Epithelial cell of prostate (primary cell): ENCODE measurements around the gene TCF4.
A peak's percentile ranks its signal among the peaks of the same experiment; 100 is the strongest.

Experiments
- DNase-seq: peaks from one replicate; pipeline ENCODE4 v3.0.0-alpha.2; 2011; ENCODE audit warnings: low read depth, low spot score
- H3K27ac ChIP-seq: fragments of 450-650 bp; 2 replicates; pipeline ENCODE4 v1.5.1; 2017; ENCODE audit warnings: mild to moderate bottlenecking

The TCF4 gene

GRCh38 chr18:55449412-55450140 lies 138.4 kb downstream of the TCF4 start:
- H3K27ac ChIP-seq = no peak overlapping the region
- DNase-seq = no peak

DNA sequence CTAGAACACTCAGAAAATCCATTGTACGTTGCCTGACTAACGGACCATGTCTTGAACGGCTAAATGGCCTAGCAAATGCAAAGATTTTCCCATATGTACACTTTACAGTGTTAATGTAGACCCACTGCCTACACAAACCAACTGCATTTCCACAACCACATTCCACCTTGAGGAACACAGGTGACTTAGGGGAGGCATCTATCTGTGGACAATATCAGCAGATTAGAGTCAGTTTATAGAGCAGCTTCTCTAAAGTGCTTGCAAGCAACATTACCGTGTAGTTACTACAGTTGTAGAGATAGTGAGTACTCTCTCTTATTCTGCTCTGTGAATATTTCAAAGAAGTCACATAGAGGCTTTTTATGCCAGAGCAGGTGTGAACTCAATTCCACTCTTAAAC lies 139.6 kb downstream of the TCF4 start:
- no peak for DNase-seq
- no peak overlapping the region for H3K27ac ChIP-seq

GRCh38 chr18:55447672-55448018 lies 140.3 kb downstream of the TCF4 start:
- no peak overlapping the region for H3K27ac ChIP-seq
- DNase-seq = no peak

DNA sequence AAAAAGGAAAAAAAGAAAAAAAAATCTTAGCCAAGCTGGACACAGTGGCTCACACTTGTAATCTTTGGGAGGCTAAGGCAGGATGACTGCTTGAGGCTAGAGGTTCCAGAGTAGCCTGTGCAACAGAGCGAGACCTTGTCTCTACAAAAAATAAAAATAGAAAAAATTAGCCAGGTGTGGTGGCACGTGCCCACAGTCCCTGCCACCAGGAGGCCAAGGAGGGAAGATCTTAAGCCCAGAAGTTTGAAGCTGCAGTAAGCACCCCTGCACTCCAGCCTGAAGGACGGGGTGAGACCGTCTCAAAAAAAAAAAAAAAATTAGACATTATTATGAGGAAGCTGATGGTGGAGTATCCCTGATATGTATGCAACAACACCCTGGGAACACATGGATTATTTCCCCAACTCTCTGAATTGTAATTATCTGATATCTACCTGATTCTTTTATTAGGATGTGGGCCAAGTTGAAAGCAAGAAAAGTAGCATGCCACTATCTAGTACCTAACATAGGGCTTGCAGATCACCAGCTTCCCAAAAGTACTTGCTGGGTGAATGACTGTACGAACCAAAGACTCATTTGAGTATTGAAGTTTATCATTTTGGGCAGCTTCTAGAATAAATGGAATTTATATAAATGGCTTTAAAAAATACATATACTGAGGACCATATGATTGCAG lies 140.9 kb downstream of the TCF4 start:
- H3K27ac ChIP-seq = no peak overlapping the region
- DNase-seq = no peak

- no peak overlapping the region for H3K27ac ChIP-seq
- DNase-seq = no peak
These were observed 143.5 kb downstream of the TCF4 start for GRCh38 chr18:55444536-55444935.

DNA sequence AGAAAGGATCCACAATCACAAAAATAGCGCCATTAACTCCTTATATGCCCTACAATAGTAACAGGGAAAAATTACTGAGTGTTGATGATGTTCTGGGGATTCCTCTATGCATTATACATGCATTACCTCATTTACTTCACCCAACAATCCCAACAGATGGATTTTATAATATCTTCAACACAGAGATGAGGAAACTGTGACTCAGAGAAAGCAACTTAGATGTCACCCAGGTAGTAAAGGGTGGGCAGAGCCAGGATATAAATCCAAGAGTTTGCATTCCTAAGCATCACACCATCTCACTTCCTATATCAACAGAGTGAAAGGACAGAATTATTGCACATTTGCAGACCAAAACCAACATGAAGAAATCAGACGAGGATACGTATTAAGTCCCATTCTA lies 144.2 kb downstream of the TCF4 start:
- no peak overlapping the region for H3K27ac ChIP-seq
- DNase-seq = no peak

DNA sequence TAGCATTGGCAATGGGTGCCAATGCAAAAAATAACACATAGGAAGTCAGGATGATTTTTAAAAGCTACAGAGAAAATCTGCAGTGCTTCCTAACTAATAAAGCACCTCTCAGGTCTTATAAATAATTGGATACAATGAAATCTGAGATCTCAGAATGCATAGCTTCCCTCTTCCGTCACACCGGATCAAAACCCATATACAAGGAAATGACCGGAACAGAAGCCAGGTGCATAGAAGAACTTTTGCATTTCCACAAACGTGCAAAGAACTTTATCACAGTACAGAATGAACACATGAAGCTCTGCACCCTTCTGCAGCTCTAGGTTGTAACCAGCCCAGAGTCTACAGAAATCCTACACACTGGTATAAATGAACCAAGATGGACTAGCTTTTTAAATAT lies 145.4 kb downstream of the TCF4 start:
- no peak for DNase-seq
- H3K27ac ChIP-seq = no peak overlapping the region

DNA sequence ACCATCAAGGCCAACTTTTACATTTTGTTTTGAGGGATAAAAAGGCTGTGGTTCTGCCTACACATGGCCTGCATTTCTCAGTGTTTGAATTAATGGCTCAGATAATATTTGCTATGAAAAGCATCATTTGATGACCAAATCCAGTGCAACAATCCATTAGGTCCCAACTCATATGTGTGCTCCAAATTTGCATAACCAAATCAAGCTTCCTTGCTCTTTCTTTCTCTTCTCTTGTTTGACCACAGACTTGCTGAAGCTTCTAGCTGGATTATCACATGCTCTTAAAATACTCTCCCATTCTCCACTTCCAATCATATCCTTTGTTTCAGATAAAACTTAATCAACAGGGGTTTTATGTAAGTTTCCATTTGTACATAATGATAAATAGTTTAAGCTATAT lies 147.0 kb downstream of the TCF4 start:
- DNase-seq = no peak
- no peak overlapping the region for H3K27ac ChIP-seq

- no peak overlapping the region for H3K27ac ChIP-seq
- no peak for DNase-seq
These were observed 148.9 kb downstream of the TCF4 start for GRCh38 chr18:55439056-55439455.

- no peak for DNase-seq
- no peak overlapping the region for H3K27ac ChIP-seq
These were observed 152.4 kb downstream of the TCF4 start for GRCh38 chr18:55435592-55435991.

GRCh38 chr18:55433648-55434047 lies 154.3 kb downstream of the TCF4 start:
- H3K27ac ChIP-seq = no peak overlapping the region
- no peak for DNase-seq

DNA sequence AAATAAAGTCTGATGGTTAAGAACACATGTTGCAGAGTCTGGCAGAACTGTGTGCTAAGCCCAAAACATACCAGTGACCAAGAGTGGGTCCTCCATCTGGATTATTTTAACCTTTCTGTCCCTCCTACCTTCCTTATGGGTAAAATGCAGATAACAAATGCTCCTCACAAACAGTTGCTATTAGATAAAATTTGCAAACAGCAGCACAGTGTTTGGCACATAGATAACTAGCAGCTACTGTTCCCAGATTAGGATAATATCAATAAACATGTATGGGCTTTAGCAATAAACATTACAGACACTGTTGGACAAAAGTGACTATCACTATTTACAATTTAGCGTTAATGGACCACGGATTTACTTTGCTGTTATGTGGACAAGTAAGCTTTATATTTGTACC lies 154.9 kb downstream of the TCF4 start:
- DNase-seq = no peak
- H3K27ac ChIP-seq = no peak overlapping the region

DNA sequence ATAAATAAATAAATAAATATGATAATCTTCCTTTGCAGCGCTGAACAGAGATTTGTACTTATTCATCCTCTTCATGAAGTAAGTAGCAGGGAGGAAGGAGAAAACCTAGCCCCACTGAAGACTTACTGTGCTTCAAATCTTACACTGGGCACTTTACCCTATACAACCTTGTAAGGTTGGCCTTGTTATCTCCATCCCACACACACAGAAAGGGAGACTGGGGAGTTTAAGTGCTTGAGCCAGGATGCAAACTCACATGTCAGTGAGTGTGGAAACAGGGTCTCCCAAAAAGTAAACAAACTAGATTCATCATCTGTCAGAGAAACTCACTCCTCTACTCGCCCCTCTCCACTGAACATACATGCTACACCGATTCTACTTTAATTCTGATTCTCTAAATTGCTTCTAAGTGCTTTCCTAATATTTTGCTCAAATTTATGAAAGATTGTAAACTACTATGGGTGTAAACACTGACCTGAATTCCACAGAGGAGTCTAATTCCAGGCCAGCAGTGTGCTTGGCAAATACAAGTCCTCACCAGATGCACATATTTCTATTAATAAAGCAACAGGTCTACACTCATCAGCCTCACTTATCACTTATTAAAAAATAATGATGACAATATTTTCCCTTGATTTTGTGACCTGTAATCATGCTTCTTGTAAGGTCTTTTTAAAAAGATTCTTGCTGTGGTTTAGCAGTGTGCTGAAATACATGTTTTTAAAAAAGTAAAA lies 155.5 kb downstream of the TCF4 start:
- no peak overlapping the region for H3K27ac ChIP-seq
- no peak for DNase-seq

- DNase-seq = no peak
- H3K27ac ChIP-seq = no peak overlapping the region
These were observed 158.0 kb downstream of the TCF4 start for GRCh38 chr18:55430026-55430425.

GRCh38 chr18:55427951-55428350 lies 160.0 kb downstream of the TCF4 start:
- H3K27ac ChIP-seq = no peak overlapping the region
- no peak for DNase-seq

DNA sequence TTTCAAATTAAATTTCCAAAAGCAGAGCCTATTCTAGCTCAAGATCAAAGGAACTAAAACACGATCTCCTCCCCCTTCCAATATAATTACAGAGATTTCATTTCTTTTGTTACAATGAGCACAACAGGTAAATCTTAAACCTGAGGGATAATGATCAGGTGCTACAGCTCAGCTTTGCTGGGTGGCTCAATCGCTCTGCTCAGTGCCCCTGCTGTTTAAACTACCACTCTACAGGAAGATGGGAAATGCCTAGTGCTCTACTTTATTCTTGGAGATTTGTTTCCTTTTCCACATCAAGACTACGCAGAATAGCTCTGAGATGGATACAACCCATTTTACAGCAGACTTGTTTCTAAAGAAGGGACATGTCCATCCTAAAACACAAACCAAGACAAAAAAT lies 162.3 kb downstream of the TCF4 start:
- no peak for DNase-seq
- H3K27ac ChIP-seq = no peak overlapping the region

DNA sequence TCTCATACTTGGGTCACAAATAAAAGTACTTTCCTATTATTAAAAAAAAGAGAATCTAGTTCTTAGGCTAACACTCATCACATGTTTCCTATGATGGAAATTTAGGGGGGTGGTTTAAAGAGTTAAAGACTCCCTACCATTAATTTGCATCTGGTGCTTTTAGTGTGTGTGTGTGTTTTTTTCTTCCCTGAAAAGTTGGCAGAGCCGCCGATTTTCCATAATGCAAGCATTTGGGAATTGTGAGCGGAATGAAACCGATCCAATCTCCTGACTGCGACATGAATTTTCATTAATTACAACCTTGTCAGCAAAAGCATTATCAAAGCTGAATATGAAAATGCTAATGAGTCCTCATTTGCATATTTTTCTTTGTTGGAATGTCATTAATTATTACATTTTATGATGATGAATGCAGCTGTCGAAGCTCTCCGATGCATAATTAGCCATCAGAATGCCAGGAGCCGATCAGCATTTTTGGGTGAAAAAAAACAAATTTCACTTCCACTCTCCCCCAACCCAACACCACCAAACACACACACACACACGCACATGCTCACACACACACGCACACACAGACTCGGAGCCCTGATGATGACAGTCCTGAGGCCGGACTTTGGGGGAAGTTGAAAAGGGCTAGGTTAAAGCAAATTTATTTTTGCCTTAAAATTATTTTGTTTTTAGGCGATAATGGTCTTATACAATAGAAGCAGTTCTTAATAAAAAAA lies 165.4 kb downstream of the TCF4 start:
- peak overlapping the region; percentile 13 for H3K27ac ChIP-seq
- DNase-seq = no peak

DNA sequence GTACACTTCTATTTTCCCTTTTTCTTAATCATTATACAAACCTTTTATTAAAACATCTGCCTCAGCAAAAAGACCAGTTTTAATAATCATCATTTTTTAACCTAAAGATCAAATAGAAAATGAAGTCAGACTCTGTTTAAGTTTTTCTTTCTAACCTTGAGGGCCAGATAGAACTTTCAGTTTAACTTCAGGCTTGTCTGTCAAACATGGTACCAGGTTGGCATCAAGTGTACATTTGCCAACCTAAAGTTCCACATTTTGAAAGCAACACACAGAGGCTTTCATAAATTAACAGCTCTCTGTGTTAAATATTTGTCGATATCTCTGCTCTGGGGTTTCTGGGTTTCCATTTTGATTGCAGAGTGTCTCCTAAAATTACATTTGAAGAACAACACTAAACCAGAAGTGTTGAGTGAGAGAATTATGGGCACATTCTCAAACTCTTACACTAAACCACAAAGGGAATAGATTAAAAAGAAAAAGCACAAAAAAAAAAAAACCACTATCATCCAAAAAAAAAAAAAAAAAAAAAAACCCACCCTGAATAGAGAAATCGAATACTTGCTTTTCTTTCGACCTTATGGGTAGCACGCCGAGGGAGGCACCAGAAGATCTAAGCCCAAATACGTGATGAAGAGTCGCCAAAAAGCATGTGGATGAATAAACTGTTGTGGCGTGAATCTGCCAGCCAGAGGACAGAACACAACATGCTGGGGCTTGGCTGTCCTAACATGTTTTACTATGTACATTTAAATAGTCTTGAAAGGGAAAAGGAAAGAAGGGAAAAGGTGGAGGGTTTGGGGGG lies 166.2 kb downstream of the TCF4 start:
- peak; percentile 16 for DNase-seq
- H3K27ac ChIP-seq = peak overlapping the region; percentile 13

DNA sequence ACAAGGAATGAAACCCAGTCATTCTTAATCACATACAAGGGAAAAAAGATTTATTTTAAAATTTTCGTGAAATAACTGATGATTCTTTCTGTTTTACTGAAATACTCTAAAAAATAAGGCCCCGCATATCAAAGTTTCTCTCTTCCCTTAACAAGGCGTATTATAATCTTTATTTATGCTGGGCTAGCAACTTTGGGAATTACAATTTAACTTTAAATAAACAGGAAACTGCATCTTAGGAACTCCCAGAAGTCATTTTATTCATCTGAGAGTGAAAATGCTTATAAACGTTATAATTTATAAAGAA lies 166.7 kb downstream of the TCF4 start:
- DNase-seq = no peak
- peak overlapping the region; percentile 13 for H3K27ac ChIP-seq

DNA sequence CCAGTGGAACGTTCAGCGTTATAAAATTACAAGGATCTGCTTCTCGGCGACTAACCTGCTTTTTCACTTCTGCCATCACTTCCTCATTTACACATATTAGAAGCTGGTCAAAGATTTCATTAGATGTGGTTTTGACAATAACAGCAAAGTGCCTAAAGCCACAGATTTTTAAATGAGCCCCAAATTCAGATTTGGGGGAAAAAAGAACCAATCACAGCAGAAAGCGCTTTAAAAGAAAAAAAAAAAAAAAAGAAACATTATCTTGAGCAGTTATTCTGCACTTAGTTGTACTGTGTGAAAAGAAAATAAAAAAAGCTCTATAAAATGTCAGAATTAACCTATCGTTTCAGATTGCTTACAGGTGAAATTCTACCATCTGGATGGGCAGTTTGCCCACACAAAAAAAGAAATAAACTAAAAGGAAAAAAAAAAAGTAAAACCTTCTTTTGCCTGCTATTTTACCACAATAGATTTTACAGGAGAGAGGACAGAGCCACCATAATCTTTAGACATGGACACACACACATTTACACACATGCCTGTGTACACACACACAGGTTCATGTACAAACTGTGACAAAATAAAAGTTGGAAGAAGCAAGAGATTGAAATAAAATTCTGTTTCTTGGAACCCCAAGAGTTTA lies 167.2 kb downstream of the TCF4 start:
- H3K27ac ChIP-seq = no peak overlapping the region
- DNase-seq = no peak
